ENCODE results near the gene SEC23A.
"Not testable (repeated sequence)": the region's sequence is repeated elsewhere in the genome, so short reads cannot be mapped to it uniquely, and the experiment has no call there.

The SEC23A gene

GRCh38 chr14:39099748-39100147 is 3.3 kb downstream of the SEC23A start:
- DNase-seq (ENCODE audit: low spot score), result no peak
- TF ChIP-seq CTCF (IDR thresholded peaks at IDR 0.05; ENCODE audit: extremely low read depth, missing control alignments), result no peak

- not testable (repeated sequence) for DNase-seq (ENCODE audit: low spot score)
Observed at GRCh38 chr14:39099215-39099614, 3.8 kb downstream of the SEC23A start.

GRCh38 chr14:39097159-39097558 is 5.9 kb downstream of the SEC23A start:
- TF ChIP-seq CTCF (IDR thresholded peaks at IDR 0.05; ENCODE audit: extremely low read depth, missing control alignments), result no peak
- DNase-seq (ENCODE audit: low spot score), result no peak

- no peak for TF ChIP-seq CTCF (IDR thresholded peaks at IDR 0.05; ENCODE audit: extremely low read depth, missing control alignments)
- no peak for DNase-seq (ENCODE audit: low spot score)
Observed at GRCh38 chr14:39094515-39094914, 8.5 kb downstream of the SEC23A start.

- no peak for TF ChIP-seq CTCF (IDR thresholded peaks at IDR 0.05; ENCODE audit: extremely low read depth, missing control alignments)
- DNase-seq (ENCODE audit: low spot score), result no peak
Observed at GRCh38 chr14:39091716-39092115, 11.3 kb downstream of the SEC23A start.

GRCh38 chr14:39090548-39091111 is 12.4 kb downstream of the SEC23A start:
- no peak for TF ChIP-seq CTCF (IDR thresholded peaks at IDR 0.05; ENCODE audit: extremely low read depth, missing control alignments)
- DNase-seq (ENCODE audit: low spot score), result no peak

GRCh38 chr14:39087493-39087892 is 15.5 kb downstream of the SEC23A start:
- no peak for TF ChIP-seq CTCF (IDR thresholded peaks at IDR 0.05; ENCODE audit: extremely low read depth, missing control alignments)
- DNase-seq (ENCODE audit: low spot score), result no peak

- no peak for TF ChIP-seq CTCF (IDR thresholded peaks at IDR 0.05; ENCODE audit: extremely low read depth, missing control alignments)
Observed at GRCh38 chr14:39085933-39086332, 17.1 kb downstream of the SEC23A start.

More at GRCh38 chr14:39085933-39086332, 17.1 kb downstream of the SEC23A start:
- DNase-seq (ENCODE audit: low spot score), result no peak
